K562 (cell line): Measurements from ENCODE around the gene PBX4. TPM values are rescaled to one million over a fixed set of nuclear protein-coding genes. Genes with fewer than 3 reads are reported as not detected.

Experiments used
- CBFA2T3 ChIP-seq: fragments of 450-650 bp; IDR thresholded peaks from 2 replicates; pipeline ENCODE4 v1.6.1; 2017
- DPF2 ChIP-seq: fragments of 450-650 bp; IDR thresholded peaks from 2 replicates; pipeline ENCODE4 v1.6.1; 2016
- ESRRA ChIP-seq: fragments of 450-650 bp; IDR thresholded peaks from 2 replicates; pipeline ENCODE4 v1.6.1; 2014; ENCODE audit warnings: low read depth, mild to moderate bottlenecking, moderate library complexity, borderline replicate concordance
- FOSL1 ChIP-seq: fragments of 200-800 bp; sonication (Bioruptor generic); conservative IDR thresholded peaks from 2 replicates; pipeline ENCODE4 v1.6.1; 2016; ENCODE audit warnings: missing genetic modification characterization, missing compliant biosample characterization
- GABPA ChIP-seq: fragments of 200-800 bp; sonication (Bioruptor generic); conservative IDR thresholded peaks from 2 replicates; pipeline ENCODE4 v1.6.1; 2016; ENCODE audit warnings: low read depth, missing genetic modification characterization, missing compliant biosample characterization
- KDM1A ChIP-seq, 2 experiments: fragments of 450-650 bp; IDR thresholded peaks; 2 replicates each; pipeline ENCODE4 v1.6.1; 2016; ENCODE audit warnings: mild to moderate bottlenecking in 2 of 2
- MAFG ChIP-seq: fragments of 450-650 bp; conservative IDR thresholded peaks from 2 replicates; pipeline ENCODE4 v1.6.1; 2016; ENCODE audit warnings: missing genetic modification characterization, missing compliant biosample characterization
- NFE2 ChIP-seq: IDR thresholded peaks from 2 replicates; pipeline ENCODE4 v1.6.1; 2014; ENCODE audit warnings: antibody characterized with exemption, low read depth
- NR2C2 ChIP-seq, 2 experiments: fragments of 200-800 bp in 1 of 2; sonication (Bioruptor generic) in 1 of 2; sonication (generic) in 1 of 2; formaldehyde crosslinking in 1 of 2; IDR thresholded peaks; 2 replicates each; pipeline versions ENCODE4 v1.6.1 to v1.8.0; 2016 to 2022; ENCODE audit warnings: mild to moderate bottlenecking in 1 of 2, missing compliant biosample characterization in 1 of 2, missing genetic modification characterization in 1 of 2, missing genetic modification reagents in 1 of 2
- POLR2AphosphoS2 ChIP-seq: IDR thresholded peaks from 2 replicates; pipeline ENCODE4 v1.6.1; 2012; ENCODE audit warnings: low read length, improper control_type of control experiment
- RCOR1 ChIP-seq, 2 experiments: IDR thresholded peaks; 2 replicates each; pipeline ENCODE4 v1.6.1; 2012; ENCODE audit warnings: low read depth in 2 of 2, low read length in 2 of 2, borderline replicate concordance in 1 of 2, improper control_type of control experiment in 1 of 2
- ZNF316 ChIP-seq: fragments of 450-650 bp; IDR thresholded peaks from 2 replicates; pipeline ENCODE4 v1.6.1; 2016
- polyA plus RNA-seq, 8 experiments: library from polyadenylated mRNA; depleted of rRNA in 4 of 8; stranded (reverse) in 5 of 8; unstranded in 3 of 8; fragments of >200 nt; fragmentation: Nextera tagmentation in 2 of 8; fragmentation: Illumina TruSeq in 1 of 8; extraction: Ambion mirVana in 2 of 8; extraction: Trizol in 1 of 8; gene quantifications; 2 replicates each; pipeline versions ENCODE4 v1.2.1 to v1.2.3, GENCODE V29; 2011 to 2014; ENCODE audit warnings: inconsistent platforms in 1 of 8, missing spikeins in 1 of 8
- total RNA-seq, 7 experiments: library from RNA; depleted of rRNA in 6 of 7; stranded (reverse); fragments of >200 nt in 6 of 7; fragmentation: Illumina TruSeq in 2 of 7; extraction: Trizol in 2 of 7; gene quantifications; 2 replicates each; pipeline versions ENCODE4 v1.2.1 to v1.2.3, GENCODE V29; 2011 to 2021; ENCODE audit warnings: low replicate concordance in 1 of 7
- TF ChIP-seq, protein P1 (sequence below): fragments of 450-650 bp; IDR thresholded peaks from 2 replicates; pipeline ENCODE4 v1.6.1; 2018; ENCODE audit not compliant: partially characterized antibody
- TF ChIP-seq, protein P2 (sequence below), 2 experiments: IDR thresholded peaks; 2 replicates each; pipeline ENCODE4 v1.6.1; 2012; ENCODE audit warnings: improper control_type of control experiment in 2 of 2, low read depth in 2 of 2, low read length in 2 of 2, borderline replicate concordance in 1 of 2

The PBX4 gene
- total and polyA plus RNA-seq, 9 of the 15 experiments (the other 6 are each of a cell fraction or from before 2014, with no cell fraction given) = 0.11 to 3.8 (median 1.6) TPM; not detected in 1

DNA sequence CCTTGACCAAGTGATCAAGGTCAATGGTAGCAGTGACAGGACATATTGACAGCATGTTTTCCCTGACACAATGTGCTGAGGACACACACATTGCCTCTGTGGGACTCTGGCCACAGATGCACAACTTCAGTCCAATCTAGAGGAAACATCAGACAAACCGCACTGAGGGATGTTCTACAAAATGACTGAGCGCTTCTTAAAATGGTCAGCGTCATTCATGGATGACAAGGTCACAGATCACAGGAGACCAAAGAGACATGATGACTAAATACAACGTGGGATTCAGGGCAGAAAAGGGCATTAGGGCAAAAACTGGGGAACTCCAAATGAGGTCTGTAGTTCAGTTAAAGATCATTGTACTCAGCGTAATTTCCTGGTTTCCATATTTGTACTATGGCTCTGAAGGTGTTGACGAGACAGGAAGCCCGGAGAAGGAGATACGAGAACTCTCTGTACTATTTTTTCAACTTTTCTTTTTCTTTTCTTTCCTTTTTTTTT, 20.6 kb downstream of the PBX4 start (continued):
- TF ChIP-seq RCOR1 (IDR thresholded peaks at IDR 0.05; ENCODE audit: borderline replicate concordance in 1 of 2, low read depth in 2 of 2, low read length in 2 of 2) (peak in 1 of 2 experiments; percentile 61; a peak in 1 of 4 replicates), NFE2 (peak; percentile 84), POLR2AphosphoS2 (no peak), FOSL1 (tag) (peak; percentile 70), ESRRA (peak; percentile 85; the same call in 1 of the 2 replicates), ZNF316 (peak; percentile 54), KDM1A (IDR thresholded peaks at IDR 0.05) (0 out of 4 replicates have a peak, but pooled peaks of 1 of the 2 experiments have one; percentile 26), GABPA (tag) (0 out of 2 replicates have a peak, but pooled peaks have one; percentile 35), DPF2 (peak; percentile 38; the same call in 1 of the 2 replicates), NR2C2 (CRISPR knock-in tag; IDR thresholded peaks at IDR 0.05) (no peak), NR2C2 (tag; IDR thresholded peaks at IDR 0.05) (peak; percentile 75; the same call in 1 of the 2 replicates), CBFA2T3 (peak; percentile 44; the same call in 1 of the 2 replicates), MAFG (tag) (0 out of 2 replicates have a peak, but pooled peaks have one; percentile 39)
- TF ChIP-seq, protein P1, sequence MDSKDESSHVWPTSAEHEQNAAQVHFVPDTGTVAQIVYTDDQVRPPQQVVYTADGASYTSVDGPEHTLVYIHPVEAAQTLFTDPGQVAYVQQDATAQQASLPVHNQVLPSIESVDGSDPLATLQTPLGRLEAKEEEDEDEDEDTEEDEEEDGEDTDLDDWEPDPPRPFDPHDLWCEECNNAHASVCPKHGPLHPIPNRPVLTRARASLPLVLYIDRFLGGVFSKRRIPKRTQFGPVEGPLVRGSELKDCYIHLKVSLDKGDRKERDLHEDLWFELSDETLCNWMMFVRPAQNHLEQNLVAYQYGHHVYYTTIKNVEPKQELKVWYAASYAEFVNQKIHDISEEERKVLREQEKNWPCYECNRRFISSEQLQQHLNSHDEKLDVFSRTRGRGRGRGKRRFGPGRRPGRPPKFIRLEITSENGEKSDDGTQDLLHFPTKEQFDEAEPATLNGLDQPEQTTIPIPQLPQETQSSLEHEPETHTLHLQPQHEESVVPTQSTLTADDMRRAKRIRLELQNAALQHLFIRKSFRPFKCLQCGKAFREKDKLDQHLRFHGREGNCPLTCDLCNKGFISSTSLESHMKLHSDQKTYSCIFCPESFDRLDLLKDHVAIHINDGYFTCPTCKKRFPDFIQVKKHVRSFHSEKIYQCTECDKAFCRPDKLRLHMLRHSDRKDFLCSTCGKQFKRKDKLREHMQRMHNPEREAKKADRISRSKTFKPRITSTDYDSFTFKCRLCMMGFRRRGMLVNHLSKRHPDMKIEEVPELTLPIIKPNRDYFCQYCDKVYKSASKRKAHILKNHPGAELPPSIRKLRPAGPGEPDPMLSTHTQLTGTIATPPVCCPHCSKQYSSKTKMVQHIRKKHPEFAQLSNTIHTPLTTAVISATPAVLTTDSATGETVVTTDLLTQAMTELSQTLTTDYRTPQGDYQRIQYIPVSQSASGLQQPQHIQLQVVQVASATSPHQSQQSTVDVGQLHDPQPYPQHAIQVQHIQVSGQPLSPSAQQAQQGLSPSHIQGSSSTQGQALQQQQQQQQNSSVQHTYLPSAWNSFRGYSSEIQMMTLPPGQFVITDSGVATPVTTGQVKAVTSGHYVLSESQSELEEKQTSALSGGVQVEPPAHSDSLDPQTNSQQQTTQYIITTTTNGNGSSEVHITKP = peak; percentile 14
- TF ChIP-seq, protein P2, sequence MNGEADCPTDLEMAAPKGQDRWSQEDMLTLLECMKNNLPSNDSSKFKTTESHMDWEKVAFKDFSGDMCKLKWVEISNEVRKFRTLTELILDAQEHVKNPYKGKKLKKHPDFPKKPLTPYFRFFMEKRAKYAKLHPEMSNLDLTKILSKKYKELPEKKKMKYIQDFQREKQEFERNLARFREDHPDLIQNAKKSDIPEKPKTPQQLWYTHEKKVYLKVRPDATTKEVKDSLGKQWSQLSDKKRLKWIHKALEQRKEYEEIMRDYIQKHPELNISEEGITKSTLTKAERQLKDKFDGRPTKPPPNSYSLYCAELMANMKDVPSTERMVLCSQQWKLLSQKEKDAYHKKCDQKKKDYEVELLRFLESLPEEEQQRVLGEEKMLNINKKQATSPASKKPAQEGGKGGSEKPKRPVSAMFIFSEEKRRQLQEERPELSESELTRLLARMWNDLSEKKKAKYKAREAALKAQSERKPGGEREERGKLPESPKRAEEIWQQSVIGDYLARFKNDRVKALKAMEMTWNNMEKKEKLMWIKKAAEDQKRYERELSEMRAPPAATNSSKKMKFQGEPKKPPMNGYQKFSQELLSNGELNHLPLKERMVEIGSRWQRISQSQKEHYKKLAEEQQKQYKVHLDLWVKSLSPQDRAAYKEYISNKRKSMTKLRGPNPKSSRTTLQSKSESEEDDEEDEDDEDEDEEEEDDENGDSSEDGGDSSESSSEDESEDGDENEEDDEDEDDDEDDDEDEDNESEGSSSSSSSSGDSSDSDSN (IDR thresholded peaks at IDR 0.05; ENCODE audit: borderline replicate concordance in 1 of 2, low read depth in 2 of 2, low read length in 2 of 2) = 0 out of 4 replicates have a peak, but pooled peaks of 1 of the 2 experiments have one; percentile 25
